ENCODE results near the gene TRIM2.
"Not testable (repeated sequence)": the region's sequence is repeated elsewhere in the genome, so short reads cannot be mapped to it uniquely, and the experiment has no call there.

The TRIM2 gene

DNA sequence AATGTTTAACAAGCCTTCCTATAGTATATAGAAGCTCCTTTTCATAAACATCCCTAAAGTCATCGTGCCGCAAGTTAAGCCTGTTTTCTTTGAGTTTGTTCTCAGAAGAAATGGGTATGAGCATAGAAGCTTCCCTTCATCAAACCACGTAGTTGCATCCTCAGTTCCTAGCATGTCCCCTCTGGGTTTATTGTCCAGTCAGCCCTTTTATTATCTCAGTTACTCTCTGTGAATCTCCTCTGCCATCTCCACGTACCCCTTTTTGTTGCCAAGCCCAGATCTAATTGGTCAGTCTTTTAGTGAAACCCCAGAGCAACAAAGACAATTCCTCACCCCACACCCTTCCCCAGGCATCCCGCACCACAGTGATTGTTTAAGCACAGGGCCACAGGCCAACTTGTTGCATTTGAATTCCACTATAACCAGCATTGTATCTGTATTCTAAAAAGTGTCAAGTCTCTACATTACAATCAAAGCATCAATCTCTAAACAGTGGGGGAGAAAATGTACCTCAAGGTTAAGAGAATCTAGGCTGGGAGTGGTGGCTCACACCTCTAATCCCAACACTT lies 12.4 kb upstream of the TRIM2 start:
- DNase-seq = no peak

DNA sequence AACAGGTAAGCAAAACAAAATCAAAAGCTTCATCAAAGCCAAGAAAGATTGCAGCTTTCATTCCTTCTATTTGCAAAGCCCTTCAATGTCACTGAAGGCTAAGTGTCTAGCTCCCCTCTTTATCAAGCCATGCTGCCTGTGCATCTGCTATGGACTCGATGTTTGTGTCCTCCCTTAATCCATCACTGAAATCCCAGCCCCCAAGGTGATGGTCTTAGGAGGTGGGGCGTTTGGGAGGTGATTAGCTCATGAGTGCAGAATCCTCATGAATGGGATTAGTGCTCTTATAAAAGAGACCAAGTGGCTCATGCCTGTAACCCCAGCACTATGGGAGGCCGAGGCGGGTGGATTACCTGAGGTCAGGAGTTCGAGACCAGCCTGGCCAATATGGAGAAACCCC lies 6.9 kb upstream of the TRIM2 start:
- DNase-seq = no peak

DNA sequence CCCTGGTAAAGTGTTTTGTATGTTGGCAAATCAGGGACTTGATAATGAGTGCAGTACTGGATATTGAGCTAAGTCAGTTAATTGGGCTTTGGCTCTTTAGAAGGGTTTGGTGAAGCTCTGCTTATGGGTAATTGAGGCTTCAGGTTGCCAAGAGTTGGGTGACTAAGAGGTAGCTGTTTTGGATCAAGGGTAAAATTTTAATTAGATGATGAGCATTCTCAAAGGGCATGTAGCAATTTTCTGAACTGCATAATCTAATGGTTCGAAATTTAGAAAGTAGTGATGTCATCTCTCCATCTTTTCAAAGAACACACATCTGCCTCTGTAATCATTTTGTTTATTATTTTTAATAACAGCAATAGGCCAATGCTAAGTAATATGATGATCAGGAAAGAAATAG lies 5.5 kb upstream of the TRIM2 start:
- DNase-seq = no peak

DNA sequence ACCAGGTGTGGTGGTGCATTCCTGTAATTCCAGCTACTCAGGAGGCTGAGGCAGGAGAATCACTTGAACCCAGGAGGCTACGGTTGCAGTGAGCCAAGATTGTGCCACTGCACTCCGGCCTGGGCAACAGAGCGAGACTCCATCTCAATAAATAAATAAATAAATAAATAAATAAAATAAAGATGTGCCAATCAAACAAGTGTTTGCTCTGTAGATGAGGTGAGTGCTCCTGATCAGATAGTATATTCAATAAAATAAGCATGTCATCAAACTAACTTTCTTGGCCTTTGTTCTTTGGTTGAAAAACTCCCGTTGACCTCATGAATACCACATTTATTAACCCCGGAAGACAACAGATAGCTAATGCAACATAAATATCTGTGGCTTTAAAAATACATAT lies 497 bp upstream of the TRIM2 start:
- not testable (repeated sequence) for DNase-seq

DNA sequence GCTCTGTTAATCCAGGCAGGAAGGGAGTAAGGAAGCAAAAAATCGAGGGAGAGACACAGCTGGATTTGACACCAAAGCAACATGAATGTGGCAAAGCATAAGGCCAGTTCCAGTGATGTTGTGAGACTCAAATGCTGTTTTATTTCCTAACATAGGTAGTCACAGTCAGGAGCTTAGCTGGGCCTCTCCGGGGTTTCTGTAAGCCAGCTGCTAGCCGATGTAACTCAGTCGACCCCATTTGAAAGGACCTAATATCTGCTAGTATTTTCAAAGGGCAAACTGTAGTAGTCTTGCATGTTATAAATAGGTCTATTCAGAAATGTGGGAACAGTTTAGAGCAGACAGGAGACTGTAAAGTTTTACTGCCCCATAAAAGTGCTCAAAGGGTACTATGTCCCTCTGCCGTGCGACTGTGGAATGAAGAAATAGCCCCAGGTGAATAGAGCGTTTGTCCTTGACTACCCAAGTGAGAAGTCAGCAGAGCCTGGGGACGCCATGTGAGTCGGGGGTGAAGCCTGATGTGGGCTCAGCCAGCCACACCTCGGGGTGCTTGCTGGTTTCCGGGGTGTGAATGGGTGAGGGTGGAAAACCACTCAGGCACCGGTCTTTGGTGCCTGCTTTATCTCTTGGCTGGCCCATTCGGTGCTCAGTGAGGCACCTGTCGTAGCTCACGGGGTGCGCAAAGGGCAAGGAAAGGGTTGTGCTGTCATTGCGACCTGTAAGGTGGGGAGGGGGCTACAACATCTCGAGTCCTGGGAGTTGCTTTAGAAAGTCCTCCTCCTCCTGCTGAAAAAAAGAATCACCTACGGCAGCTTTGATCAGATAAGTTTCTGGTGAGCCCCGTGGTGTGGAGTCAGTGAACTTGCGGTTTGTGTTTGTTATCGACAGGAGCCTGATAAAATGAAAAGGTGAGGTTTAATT lies 745 bp downstream of the TRIM2 start:
- DNase-seq = no peak

DNA sequence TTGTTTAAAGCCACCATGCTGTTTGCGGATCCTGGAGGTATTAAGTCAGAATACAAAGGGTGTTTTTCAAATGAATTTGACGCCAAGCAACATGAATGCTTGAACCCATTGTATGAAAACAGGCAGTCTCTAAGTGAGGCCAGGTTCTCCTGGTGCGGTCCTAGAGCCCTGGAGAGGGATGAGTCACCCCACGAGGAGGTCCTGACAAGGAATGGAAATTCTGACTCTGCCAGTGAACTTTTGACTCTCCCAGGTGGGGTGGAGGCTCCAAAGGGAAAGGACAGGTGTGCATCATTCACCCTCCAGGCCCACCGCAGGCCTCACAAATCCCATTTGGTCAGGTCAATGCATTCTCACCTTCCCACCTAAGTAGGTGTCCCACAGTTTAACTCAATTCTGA lies 1.5 kb downstream of the TRIM2 start:
- DNase-seq = no peak

DNA sequence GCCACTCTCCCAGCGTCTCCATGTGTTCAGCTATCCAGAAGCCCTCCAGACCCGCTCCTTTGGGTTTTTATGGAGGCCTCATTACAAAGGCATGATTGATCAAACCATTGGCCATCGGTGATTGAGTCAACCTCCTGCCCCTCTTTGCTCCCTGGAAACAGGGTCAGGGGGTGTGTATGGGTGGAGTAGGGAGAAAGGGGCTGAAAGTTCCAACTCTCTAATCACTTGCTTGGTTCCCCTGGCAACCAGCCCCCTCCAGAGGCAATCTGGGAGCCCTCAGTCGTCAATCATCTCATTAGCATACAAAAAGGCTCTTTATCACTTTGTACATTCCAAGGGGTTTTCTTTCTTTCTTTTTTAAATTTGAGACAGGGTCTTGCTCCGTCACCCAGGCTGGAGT lies 2.3 kb downstream of the TRIM2 start:
- no peak for DNase-seq

DNA sequence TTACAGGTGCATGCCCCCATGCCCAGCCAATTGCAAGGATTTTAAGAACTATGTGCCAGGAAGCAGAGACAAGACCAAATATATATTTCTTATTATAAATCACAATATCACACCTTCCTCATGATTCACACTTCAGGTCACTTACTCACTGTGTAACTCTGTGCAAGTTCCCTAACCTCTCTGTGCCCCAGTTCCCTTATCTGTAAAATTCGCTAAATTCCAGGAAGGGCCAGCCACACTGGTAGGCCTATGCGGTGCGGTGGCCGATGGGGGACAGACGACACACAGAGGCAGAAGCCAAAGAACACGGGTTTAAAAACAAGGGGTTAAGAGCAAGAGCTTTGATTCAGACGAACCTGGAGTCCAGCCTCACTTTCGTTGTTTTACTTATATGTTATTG lies 2.8 kb downstream of the TRIM2 start:
- DNase-seq = no peak

DNA sequence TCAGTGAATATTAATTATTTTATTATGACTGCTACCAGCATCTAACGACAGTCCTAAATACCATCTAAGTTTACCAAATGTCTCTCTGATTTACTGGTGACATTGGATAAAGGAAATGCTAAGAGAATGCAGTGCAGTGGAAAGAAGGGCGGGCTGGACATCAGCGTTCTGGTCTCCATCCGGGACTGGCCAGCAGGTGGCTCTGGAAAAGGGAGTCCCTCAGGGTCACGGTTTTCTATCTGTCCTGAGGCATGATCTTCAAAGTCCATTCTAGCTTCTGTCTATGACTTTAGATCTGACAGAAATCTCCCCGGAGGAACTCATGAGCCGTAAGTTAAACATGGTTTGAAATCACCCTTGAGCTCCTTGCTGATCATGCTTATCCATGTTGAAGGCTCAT lies 3.3 kb downstream of the TRIM2 start:
- DNase-seq = peak; percentile 15

DNA sequence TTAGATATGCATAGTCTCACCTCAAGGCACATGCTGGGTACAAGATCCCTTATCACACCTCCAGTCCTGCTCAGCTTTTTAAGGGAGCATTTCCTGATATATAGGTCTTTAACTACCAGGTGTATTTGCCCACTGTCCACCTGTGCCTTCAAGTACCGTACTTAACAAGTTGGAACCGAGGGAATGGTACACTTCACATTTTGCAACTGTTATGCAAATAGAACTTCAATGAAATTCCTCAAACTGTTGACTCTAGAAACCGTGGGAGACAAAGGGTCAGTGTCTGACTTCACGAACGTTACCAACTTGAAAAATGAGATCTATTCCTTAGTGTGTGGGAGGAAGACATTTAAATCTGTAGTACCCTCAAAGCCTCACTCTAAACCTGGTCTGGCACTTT lies 5.2 kb downstream of the TRIM2 start:
- DNase-seq = peak; percentile 87

DNA sequence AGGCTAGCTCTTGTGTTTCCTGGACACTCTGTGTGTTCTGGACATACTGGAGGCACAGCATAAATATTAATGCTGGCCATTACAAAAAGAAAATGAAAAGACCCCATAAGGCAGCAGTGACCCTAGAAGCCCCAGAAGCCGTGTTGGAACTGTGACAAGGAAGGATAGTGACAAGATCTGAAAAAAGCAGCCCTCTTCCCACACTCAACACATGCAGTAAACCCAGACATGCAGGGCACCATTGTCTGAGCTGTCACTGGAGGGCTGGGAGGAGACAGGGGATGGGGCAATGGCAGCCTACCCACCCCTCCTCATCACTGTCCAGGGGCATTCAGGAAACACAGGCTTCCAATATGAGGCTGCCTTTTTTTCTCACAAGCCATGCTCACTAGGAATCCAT lies 6.5 kb downstream of the TRIM2 start:
- no peak for DNase-seq

DNA sequence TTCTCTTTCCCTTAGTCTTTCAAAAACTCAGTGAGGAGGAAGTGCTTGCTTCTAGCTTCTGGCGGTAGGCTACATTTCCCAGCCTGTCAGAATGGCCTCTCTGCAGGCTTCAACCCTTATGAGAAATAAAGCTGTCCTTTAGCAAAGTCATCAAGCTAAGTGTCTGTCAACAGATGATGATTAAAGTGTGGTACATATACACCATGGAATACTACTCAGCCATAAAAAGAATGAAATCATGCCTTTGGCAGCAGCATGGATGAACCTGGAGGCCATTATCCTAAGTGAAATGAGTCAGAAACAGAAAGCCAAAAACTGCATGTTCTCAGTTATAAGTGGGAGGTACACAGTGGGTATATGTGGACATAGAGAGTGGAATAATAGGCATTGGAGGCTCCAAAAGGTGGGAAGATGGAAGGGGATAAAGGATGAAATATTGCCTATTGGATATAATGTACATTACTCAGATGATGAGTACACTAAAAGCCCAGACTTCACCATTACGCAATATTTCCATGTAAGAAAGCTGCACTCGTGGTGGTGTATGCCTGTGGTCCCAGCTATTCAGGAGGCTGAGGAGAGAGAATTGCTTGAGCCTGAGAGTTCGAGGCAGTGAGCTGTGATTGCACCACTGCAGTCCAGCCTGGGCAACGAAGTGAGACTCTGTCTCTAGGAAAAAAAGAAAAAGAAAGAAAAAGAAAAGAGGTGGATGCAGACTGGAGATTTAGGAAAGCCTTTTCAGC lies 7.9 kb downstream of the TRIM2 start:
- no peak for DNase-seq

DNA sequence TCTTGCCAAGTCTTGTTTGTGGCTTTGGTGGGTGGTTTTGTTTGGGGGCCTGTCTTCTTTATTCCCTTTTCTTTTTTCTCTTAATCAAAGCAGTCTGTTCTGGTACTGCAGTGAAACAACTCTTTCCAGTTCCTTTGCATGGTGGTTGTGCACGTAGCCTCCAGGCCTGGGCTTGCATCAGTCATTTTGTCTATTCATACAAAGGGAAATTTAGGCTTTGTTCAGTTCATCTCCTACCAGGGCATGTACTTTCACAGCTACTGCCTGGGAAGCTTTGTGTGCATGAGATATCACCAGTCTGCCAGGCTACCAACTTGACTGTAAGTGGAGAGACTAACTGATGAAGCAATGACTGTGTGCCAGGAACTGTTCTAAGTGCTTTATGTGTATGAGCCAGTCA lies 8.5 kb downstream of the TRIM2 start:
- DNase-seq = no peak

DNA sequence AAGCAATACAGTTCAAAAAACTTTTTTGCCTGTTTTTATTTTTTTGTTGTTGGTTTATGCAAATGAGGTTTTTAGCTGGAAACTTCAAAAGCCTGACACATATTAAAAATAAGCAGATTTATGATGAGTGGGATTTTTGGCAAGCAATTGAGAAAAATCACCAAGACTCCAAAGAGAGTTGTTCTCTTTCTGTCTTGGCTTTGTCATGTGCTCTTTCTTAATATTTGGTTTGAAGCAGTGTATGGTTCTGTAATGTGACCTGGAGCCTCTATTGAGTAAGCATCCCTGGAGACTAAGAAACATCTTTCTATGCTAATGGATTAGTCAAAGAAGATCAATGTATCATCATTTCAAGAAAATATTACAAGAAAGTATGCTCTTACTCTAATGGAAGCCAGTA lies 11.7 kb downstream of the TRIM2 start:
- no peak for DNase-seq

DNA sequence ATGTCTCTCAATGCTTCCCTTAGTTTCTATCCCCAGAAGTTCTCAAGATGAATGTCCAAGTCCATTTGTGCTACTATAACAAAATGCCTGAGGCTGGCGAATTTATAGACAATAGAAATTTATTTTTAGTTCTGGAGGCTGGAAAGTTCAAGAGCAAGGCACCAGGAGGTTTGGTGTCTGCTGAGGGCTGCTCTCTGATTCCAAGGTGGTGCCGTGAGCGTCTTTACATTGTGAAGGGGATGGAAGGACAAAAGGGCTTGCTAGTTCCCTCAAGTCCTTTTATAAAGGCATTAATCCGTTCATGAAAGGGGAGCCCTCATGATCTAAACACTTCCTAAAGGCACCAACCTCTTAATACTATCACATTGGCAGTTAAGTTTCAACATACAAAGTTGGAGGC lies 12.3 kb downstream of the TRIM2 start:
- DNase-seq = no peak

DNA sequence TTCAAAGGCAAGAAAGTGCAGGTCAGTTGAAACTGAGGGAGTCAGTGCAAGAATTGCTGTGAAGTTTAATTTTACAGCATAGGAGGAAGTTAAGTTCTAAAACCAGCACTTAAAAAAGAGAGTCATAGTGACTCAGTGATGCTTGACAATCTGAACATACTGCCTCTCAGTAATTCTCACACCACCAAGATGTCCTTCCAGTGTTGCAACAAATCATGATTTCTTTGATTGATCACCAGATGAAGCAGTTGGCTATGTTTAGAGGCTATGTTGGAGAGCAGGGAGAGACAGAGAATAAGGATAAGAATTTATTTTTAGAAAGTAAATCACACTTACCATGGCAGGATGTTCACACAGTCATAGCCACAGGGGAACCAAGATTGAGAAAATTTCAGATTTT lies 13.2 kb downstream of the TRIM2 start:
- no peak for DNase-seq

DNA sequence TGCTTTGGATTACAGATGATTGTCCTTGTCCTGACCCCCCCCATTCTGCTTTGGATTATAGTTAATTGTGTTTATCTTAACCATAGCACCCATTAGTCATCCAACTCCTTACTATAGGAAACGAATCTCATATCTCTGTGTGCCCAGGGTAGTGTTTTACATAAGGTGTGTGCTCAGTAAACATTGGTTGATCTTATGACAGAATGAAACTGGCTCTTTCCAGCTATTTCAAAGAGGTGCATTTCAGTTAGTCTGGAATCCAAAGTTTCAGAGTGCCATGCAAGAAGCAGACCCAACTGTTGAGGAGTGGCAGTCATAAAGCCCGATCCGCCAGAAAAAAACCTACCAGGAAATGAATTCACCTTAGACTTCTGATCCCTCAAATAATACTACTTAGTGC lies 14.7 kb downstream of the TRIM2 start:
- DNase-seq = no peak

DNA sequence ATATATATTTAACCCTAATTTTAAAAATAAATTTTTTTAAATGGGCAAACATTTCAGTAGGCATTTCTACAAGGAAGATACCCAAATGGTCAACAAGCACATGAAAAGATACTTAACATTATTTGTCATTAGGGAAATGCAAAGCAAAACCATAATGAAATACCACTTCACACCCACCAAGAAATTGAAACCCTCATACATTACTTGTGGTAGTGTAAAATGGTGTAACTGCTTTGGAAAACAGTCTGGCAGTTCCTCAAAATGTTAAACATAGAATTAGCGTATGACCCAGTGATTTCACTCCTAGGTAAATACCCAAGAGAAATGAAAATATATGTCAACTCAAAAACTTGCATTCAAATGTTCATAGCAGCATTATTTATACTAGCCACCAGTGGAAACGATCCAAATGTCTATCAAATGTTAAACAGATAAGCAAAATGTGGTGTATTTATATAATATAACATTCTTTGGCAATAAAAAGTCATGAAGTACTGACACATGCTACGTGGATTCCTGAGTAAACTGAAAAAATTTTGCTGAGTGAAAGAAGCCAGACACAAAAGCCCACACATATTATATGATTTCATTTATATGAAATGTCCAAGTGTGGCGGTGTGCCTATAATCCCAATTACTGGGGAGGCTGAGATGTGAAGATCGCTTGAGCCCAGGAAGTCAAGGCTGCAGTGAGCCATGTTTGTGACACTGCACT lies 16.6 kb downstream of the TRIM2 start:
- DNase-seq = no peak

DNA sequence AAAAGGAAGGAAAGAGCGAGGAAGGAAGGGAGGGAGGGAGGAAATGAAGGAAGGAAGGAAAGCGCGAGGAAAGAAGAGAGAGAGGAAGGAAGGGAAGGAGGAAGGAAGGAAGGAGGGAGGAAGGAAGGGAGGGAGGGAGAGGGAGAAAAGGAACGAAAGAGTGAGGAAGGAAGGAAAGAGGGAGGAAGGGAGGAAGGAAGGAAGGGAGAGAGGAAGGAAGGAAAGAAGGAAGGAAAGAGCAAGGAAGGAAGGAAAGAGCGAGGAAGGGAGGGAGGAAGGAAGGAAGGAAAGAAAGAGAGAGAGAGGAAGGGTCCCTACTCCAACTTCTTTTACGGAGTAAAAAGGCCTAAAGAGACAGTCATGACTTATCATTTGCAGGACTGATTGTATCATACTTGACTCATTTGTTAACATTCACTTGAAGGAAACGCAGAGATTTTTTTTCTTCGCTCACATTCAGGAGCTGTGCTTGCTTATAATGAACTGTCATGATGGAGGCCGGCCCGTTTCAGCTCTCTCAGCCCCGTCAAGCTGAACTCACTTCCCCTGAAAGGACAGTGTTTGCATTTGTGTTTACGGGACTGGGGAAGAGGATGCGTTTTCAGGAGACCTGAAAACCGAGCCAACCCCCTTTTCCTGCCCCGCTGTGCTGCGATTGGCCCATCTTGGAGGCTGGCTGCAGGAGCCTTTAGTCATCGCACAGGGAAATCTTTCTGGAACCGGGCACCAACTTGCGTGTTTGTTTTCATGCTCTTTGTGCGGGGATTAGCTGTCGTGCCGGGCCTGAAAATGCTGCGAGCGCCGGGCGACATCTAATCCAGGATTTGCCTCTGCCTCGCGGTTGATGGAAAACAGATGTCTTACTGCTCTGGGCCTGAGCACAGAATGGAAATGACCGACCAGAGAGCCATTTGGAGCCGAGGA lies 17.8 kb downstream of the TRIM2 start:
- DNase-seq = peak; percentile 38

DNA sequence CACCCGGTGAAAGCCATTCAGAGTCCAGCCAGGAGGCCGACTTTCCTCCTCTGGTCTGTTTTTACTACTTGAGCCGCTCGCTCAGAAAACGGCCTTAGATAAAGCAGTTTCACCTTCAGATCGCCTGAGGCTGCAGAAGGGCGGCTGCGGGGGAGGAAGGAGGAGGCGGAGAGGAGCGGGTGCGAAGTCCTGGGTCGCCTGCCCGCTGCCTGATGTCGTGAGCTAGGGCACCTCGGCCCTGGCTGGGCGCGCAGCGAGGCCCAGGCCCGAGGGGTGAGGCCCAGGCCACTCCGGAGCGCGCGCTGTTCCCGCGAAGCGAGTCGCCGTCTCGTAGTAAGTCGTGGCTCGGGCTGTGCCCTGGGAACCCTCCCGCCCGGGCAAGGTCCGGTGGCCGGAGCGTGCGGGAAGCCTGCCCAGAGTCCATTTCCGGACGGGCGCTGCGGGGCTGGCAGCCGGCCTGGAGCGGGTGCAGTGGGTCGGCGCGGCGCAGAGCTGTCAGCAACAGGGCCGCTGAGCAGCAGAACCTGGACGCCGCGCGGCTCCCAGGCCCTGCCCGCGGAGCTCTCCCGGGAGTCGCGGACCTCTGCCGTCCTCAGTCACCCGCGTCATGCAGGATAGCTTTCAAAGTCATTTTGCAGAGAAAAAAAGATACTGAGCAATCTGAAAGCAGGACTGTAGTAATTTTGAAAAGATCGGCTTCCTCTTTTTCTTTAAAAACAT lies 18.6 kb downstream of the TRIM2 start:
- peak; percentile 17 for DNase-seq

DNA sequence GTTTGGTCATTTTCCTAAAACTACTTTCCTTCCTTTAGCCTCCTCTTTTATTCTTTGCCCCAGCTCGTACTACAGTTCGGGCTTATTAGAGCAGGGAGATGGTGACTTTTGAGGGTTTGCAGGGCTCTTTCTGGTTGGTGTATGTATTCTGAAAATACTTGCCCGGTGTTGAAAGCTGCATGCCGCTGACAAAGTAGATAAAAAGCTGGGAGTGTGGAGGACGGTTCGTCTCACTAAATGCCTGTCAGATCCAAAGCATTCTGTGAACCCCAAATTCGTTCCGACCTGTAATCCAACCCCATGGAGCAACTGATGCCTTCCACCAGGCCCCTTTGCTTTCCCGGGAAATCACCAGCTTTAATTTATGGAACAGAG lies 19.2 kb downstream of the TRIM2 start:
- no peak for DNase-seq

DNA sequence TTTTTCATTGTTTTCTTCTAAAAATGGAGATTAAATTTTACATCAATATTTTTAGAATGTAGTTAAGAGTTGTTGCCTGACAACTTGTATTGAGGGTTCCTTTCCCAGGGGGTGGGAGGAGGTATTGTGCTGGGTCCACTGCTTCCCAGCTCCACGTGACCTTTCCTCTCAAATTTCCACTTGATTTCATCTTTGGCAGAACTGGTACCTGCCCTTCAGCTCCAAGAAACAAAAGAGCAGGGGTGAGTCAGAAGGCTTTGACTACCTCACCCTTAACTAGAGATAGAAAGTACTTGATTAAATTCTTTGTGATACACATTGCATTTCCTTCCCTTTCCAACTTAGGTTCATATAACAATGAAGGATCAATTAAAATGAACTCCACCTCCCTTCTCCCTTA lies 19.7 kb downstream of the TRIM2 start:
- DNase-seq = peak; percentile 27

Data from NCI-H510A treated with DMSO at 0.1 percent for 48 hours (cell line).